ENCODE measurements around the gene SORCS1. TPM values are rescaled to one million over a fixed set of nuclear protein-coding genes. Genes with fewer than 3 reads are reported as not detected.

SORCS1 gene
- not detected for polyA plus RNA-seq (ENCODE audit: low read depth in 6 of 6)

- Mint-ChIP-seq H3K4me3 (peak within 1 kb of the TSS in 1 of 8 donors; percentile 55), H3K27me3 (peaks cover 48 to 61% (median 59%) of the 10 kb centered on the region in 3 donors), H3K36me3 (peaks cover 6 to 10% of the 10 kb centered on the region in 2 donors), H3K4me1 (peaks cover 0 to 7% (median 5%) of the 10 kb centered on the region in 3 donors), H3K27ac (no peak within 1 kb of the TSS), H3K9me3 (peaks cover 0 to 7% (median 4%) of the 10 kb centered on the region in 7 donors)
- ATAC-seq (ENCODE audit: low read depth in 2 of 2): no peak
- DNase-seq: no peak
These were observed at the start of gene SORCS1 for GRCh38 chr10:107163881-107164861. Gene SORCS1, minus strand, starts transcription at chr10:107164706.

GRCh38 chr10:107214261-107214660, 49.8 kb upstream of the SORCS1 start:
- no peaks in the 10 kb centered on the region for H3K27me3 Mint-ChIP-seq
- H3K4me1 Mint-ChIP-seq: no peaks in the 10 kb centered on the region
- no peak for ATAC-seq (ENCODE audit: low read depth in 2 of 2)
- H3K9me3 Mint-ChIP-seq: peaks cover 0 to 8% (median 2%) of the 10 kb centered on the region in 7 donors
- no peaks in the 10 kb centered on the region for H3K36me3 Mint-ChIP-seq
- no peak for DNase-seq
- H3K4me3 Mint-ChIP-seq: no peak overlapping the region
- no peak overlapping the region for H3K27ac Mint-ChIP-seq

- DNase-seq (no peak), ATAC-seq (ENCODE audit: low read depth in 2 of 2) (no peak)
- Mint-ChIP-seq H3K4me1 (no peaks in the 10 kb centered on the region), H3K4me3 (peak overlapping the region in 1 of 8 donors; percentile 61), H3K27ac (no peak overlapping the region), H3K9me3 (peaks cover 0 to 8% (median 2%) of the 10 kb centered on the region in 7 donors), H3K36me3 (no peaks in the 10 kb centered on the region), H3K27me3 (no peaks in the 10 kb centered on the region)
These were observed 49.4 kb upstream of the SORCS1 start for GRCh38 chr10:107213861-107214260.

- Mint-ChIP-seq H3K36me3 (no peaks in the 10 kb centered on the region), H3K4me3 (no peak overlapping the region), H3K9me3 (peaks cover 0 to 8% (median 0%) of the 10 kb centered on the region in 7 donors), H3K27ac (no peak overlapping the region), H3K4me1 (no peaks in the 10 kb centered on the region), H3K27me3 (no peaks in the 10 kb centered on the region)
- ATAC-seq (ENCODE audit: low read depth in 2 of 2): no peak
- no peak for DNase-seq
These were observed 42.3 kb upstream of the SORCS1 start for GRCh38 chr10:107206833-107207232.

GRCh38 chr10:107169516-107169915, 5.0 kb upstream of the SORCS1 start:
- ATAC-seq (ENCODE audit: low read depth in 2 of 2) (no peak), DNase-seq (no peak)
- peaks cover 23 to 35% (median 25%) of the 10 kb centered on the region in 3 donors for H3K27me3 Mint-ChIP-seq
- no peak overlapping the region for H3K4me3 Mint-ChIP-seq
- H3K4me1 Mint-ChIP-seq: peaks cover 0 to 5% (median 4%) of the 10 kb centered on the region in 3 donors
- H3K9me3 Mint-ChIP-seq: peaks cover 0 to 16% (median 2%) of the 10 kb centered on the region in 7 donors
- H3K27ac Mint-ChIP-seq: no peak overlapping the region
- peaks cover 6 to 10% of the 10 kb centered on the region in 2 donors for H3K36me3 Mint-ChIP-seq

GRCh38 chr10:107168738-107169137, 4.2 kb upstream of the SORCS1 start:
- no peak for DNase-seq
- Mint-ChIP-seq H3K9me3 (peaks cover 0 to 16% (median 2%) of the 10 kb centered on the region in 7 donors), H3K27ac (no peak overlapping the region), H3K4me1 (peaks cover 0 to 5% (median 4%) of the 10 kb centered on the region in 3 donors), H3K36me3 (peaks cover 6 to 10% of the 10 kb centered on the region in 2 donors), H3K4me3 (no peak overlapping the region), H3K27me3 (peaks cover 27 to 36% (median 31%) of the 10 kb centered on the region in 3 donors)
- no peak for ATAC-seq (ENCODE audit: low read depth in 2 of 2)

GRCh38 chr10:107166403-107166802, 1.9 kb upstream of the SORCS1 start:
- Mint-ChIP-seq H3K27me3 (peaks cover 41 to 49% (median 48%) of the 10 kb centered on the region in 3 donors), H3K4me3 (no peak overlapping the region), H3K27ac (no peak overlapping the region), H3K36me3 (peaks cover 6 to 10% of the 10 kb centered on the region in 2 donors), H3K9me3 (peaks cover 0 to 7% (median 4%) of the 10 kb centered on the region in 7 donors), H3K4me1 (peaks cover 0 to 7% (median 5%) of the 10 kb centered on the region in 3 donors)
- DNase-seq (no peak), ATAC-seq (ENCODE audit: low read depth in 2 of 2) (no peak)

- peak overlapping the region in 1 of 8 donors; percentile 55 for H3K4me3 Mint-ChIP-seq
- H3K27ac Mint-ChIP-seq: no peak overlapping the region
- peaks cover 6 to 10% of the 10 kb centered on the region in 2 donors for H3K36me3 Mint-ChIP-seq
- peaks cover 0 to 7% (median 4%) of the 10 kb centered on the region in 7 donors for H3K9me3 Mint-ChIP-seq
- ATAC-seq (ENCODE audit: low read depth in 2 of 2): no peak
- H3K27me3 Mint-ChIP-seq: peaks cover 51 to 61% (median 54%) of the 10 kb centered on the region in 3 donors
- H3K4me1 Mint-ChIP-seq: peaks cover 0 to 7% (median 5%) of the 10 kb centered on the region in 3 donors
- no peak for DNase-seq
These were observed 486 bp upstream of the SORCS1 start for GRCh38 chr10:107164992-107165391.

GRCh38 chr10:107163076-107163855, 1.2 kb downstream of the SORCS1 start:
- DNase-seq (no peak), ATAC-seq (ENCODE audit: low read depth in 2 of 2) (no peak)
- H3K27me3 Mint-ChIP-seq: peaks cover 42 to 60% (median 59%) of the 10 kb centered on the region in 3 donors
- H3K27ac Mint-ChIP-seq: no peak overlapping the region
- peaks cover 0 to 7% (median 5%) of the 10 kb centered on the region in 3 donors for H3K4me1 Mint-ChIP-seq
- H3K36me3 Mint-ChIP-seq: peaks cover 6 to 10% of the 10 kb centered on the region in 2 donors
- no peak overlapping the region for H3K4me3 Mint-ChIP-seq
- peaks cover 0 to 7% (median 4%) of the 10 kb centered on the region in 7 donors for H3K9me3 Mint-ChIP-seq

- Mint-ChIP-seq H3K4me3 (no peak overlapping the region), H3K4me1 (peaks cover 0 to 7% (median 5%) of the 10 kb centered on the region in 3 donors), H3K9me3 (peaks cover 0 to 7% (median 4%) of the 10 kb centered on the region in 7 donors), H3K27me3 (peaks cover 28 to 47% (median 44%) of the 10 kb centered on the region in 3 donors), H3K27ac (no peak overlapping the region), H3K36me3 (peaks cover 6 to 10% of the 10 kb centered on the region in 2 donors)
- DNase-seq (no peak), ATAC-seq (ENCODE audit: low read depth in 2 of 2) (no peak)
These were observed 3.6 kb downstream of the SORCS1 start for GRCh38 chr10:107160866-107161265.

- ATAC-seq (ENCODE audit: low read depth in 2 of 2): no peak
- H3K27me3 Mint-ChIP-seq: peaks cover 21 to 40% (median 37%) of the 10 kb centered on the region in 3 donors
- no peak overlapping the region for H3K4me3 Mint-ChIP-seq
- H3K36me3 Mint-ChIP-seq: peaks cover under 1 to 3% of the 10 kb centered on the region in 2 donors
- no peak overlapping the region for H3K27ac Mint-ChIP-seq
- H3K9me3 Mint-ChIP-seq: peaks cover 0 to 2% (median 0%) of the 10 kb centered on the region in 7 donors
- peaks cover 0 to 3% (median 1%) of the 10 kb centered on the region in 3 donors for H3K4me1 Mint-ChIP-seq
- no peak for DNase-seq
These were observed 4.6 kb downstream of the SORCS1 start for GRCh38 chr10:107159871-107160270.

GRCh38 chr10:107157071-107157470, 7.4 kb downstream of the SORCS1 start:
- peaks cover 5 to 10% of the 10 kb centered on the region in 2 donors for H3K36me3 Mint-ChIP-seq
- no peaks in the 10 kb centered on the region for H3K4me1 Mint-ChIP-seq
- DNase-seq (no peak), ATAC-seq (ENCODE audit: low read depth in 2 of 2) (no peak)
- H3K27me3 Mint-ChIP-seq: peaks cover 4 to 18% (median 15%) of the 10 kb centered on the region in 3 donors
- H3K9me3 Mint-ChIP-seq: peaks cover 5 to 14% (median 9%) of the 10 kb centered on the region in 7 donors
- no peak overlapping the region for H3K4me3 Mint-ChIP-seq
- no peak overlapping the region for H3K27ac Mint-ChIP-seq

- ATAC-seq (ENCODE audit: low read depth in 2 of 2) (no peak), DNase-seq (no peak)
- no peaks in the 10 kb centered on the region for H3K27me3 Mint-ChIP-seq
- H3K4me3 Mint-ChIP-seq: no peak overlapping the region
- peaks cover 11 to 43% (median 20%) of the 10 kb centered on the region in 7 donors for H3K9me3 Mint-ChIP-seq
- peaks cover 5 to 25% of the 10 kb centered on the region in 2 donors for H3K36me3 Mint-ChIP-seq
- H3K27ac Mint-ChIP-seq: no peak overlapping the region
- peaks cover 0 to 4% (median 0%) of the 10 kb centered on the region in 3 donors for H3K4me1 Mint-ChIP-seq
These were observed 12.4 kb downstream of the SORCS1 start for GRCh38 chr10:107152087-107152486.

Data from naive B cell (primary cell).